Keratinocyte (primary cell): Measurements from ENCODE around the gene AFAP1L2. TPM values are rescaled to one million over a fixed set of nuclear protein-coding genes. Genes with fewer than 3 reads are reported as not detected.

Experiments
- DNase-seq: peaks from one replicate; pipeline ENCODE4 v3.0.0-alpha.2; 2011; ENCODE audit warnings: low read depth, missing footprints, low spot score
- FAIRE-seq: peaks from 2 replicates; lab custom pipeline; 2011; peaks lifted over from hg19 to GRCh38; lab: Jason Lieb, UNC
- H2AFZ ChIP-seq: 2 replicates; pipeline ENCODE4 v1.6.0; 2012; ENCODE audit warnings: low read length, control low read depth, inconsistent platforms; ENCODE audit not compliant: control insufficient read depth
- H3K27ac ChIP-seq: 2 replicates; pipeline ENCODE4 v1.5.1; 2011; ENCODE audit warnings: low read length; ENCODE audit not compliant: control insufficient read depth, insufficient read depth
- H3K27me3 ChIP-seq: 3 replicates; pipeline ENCODE4 v1.6.0; 2011; ENCODE audit warnings: low read length; ENCODE audit not compliant: control insufficient read depth, insufficient read depth; ENCODE audit errors: extremely low read depth
- H3K36me3 ChIP-seq, 2 experiments: 2 replicates in 1 of 2; 3 replicates in 1 of 2; pipeline ENCODE4 v1.5.1; 2011; ENCODE audit warnings: low read length in 2 of 2, mild to moderate bottlenecking in 1 of 2; ENCODE audit not compliant: control insufficient read depth in 2 of 2, insufficient read depth in 2 of 2; ENCODE audit errors: extremely low read depth in 1 of 2
- H3K4me1 ChIP-seq: 3 replicates; pipeline ENCODE4 v1.5.1; 2011; ENCODE audit warnings: low read length; ENCODE audit not compliant: control insufficient read depth, insufficient read depth; ENCODE audit errors: extremely low read depth
- H3K4me2 ChIP-seq: 3 replicates; pipeline ENCODE4 v1.6.0; 2011; ENCODE audit warnings: low read depth, low read length; ENCODE audit not compliant: control insufficient read depth, insufficient read depth; ENCODE audit errors: extremely low read depth
- H3K4me3 ChIP-seq, 3 experiments: fragments of 200-600 bp in 1 of 3; sonication (generic) in 1 of 3; 2 replicates in 2 of 3; 3 replicates in 1 of 3; pipeline ENCODE4 v1.5.1; 2011 to 2016; ENCODE audit warnings: low read length in 3 of 3, mild to moderate bottlenecking in 3 of 3, control low read depth in 2 of 3, inconsistent platforms in 1 of 3, low read depth in 1 of 3, mixed read lengths in 1 of 3, mixed run types in 1 of 3, moderate library complexity in 1 of 3; ENCODE audit not compliant: control insufficient read depth in 2 of 3, insufficient read depth in 2 of 3; ENCODE audit errors: extremely low read depth in 1 of 3
- H3K79me2 ChIP-seq: 2 replicates; pipeline ENCODE4 v1.6.0; 2012; ENCODE audit warnings: low read length; ENCODE audit not compliant: control insufficient read depth, insufficient read depth
- H3K9ac ChIP-seq: 3 replicates; pipeline ENCODE4 v1.6.0; 2011; ENCODE audit warnings: low read length; ENCODE audit not compliant: control insufficient read depth, insufficient read depth; ENCODE audit errors: extremely low read depth
- H3K9me1 ChIP-seq: 3 replicates; pipeline ENCODE4 v1.6.0; 2011; ENCODE audit warnings: low read length; ENCODE audit not compliant: control insufficient read depth, insufficient read depth; ENCODE audit errors: extremely low read depth
- H3K9me3 ChIP-seq: 2 replicates; pipeline ENCODE4 v1.5.1; 2012; ENCODE audit warnings: low read depth, low read length; ENCODE audit not compliant: control insufficient read depth
- H4K20me1 ChIP-seq: 3 replicates; pipeline ENCODE4 v1.6.0; 2011; ENCODE audit warnings: low read length; ENCODE audit not compliant: control insufficient read depth, insufficient read depth; ENCODE audit errors: extremely low read depth
- EZH2 ChIP-seq: IDR thresholded peaks from one replicate; pipeline ENCODE4 v1.6.1; 2012; ENCODE audit warnings: inconsistent platforms, mild to moderate bottlenecking, low read length, moderate library complexity
- dilution Hi-C: fragments of 300-500 bp; cut with MboI; formaldehyde crosslinking; loops from one replicate; pipeline ENCODE4 v1.7.0; 2020; ENCODE audit warnings: low sequenced_read_pairs; ENCODE audit not compliant: extremely low pct_ligation_motif_present
- polyA plus RNA-seq, 5 experiments: library from polyadenylated mRNA; depleted of rRNA in 3 of 5; stranded (reverse) in 3 of 5; stranded (forward) in 1 of 5; unstranded in 1 of 5; fragments of >200 nt; gene quantifications; 1 replicate in 1 of 5; 2 replicates in 3 of 5; 3 replicates in 1 of 5; pipeline versions ENCODE4 v1.2.1 to v1.2.3, GENCODE V29; 2011 to 2012; ENCODE audit warnings: missing spikeins in 2 of 5, low read depth in 1 of 5, low replicate concordance in 1 of 5
- TF ChIP-seq, protein P1 (sequence below), 3 experiments: IDR thresholded peaks in 1 of 3; conservative IDR thresholded peaks in 1 of 3; optimal IDR thresholded peaks in 1 of 3; 2 replicates in 2 of 3; 3 replicates in 1 of 3; pipeline versions ENCODE3 to v1.5.1; 2011; ENCODE audit warnings: low read length in 3 of 3, mild to moderate bottlenecking in 3 of 3, moderate library complexity in 2 of 3, control low read depth in 1 of 3, inconsistent platforms in 1 of 3; ENCODE audit not compliant: insufficient read depth in 2 of 3; ENCODE audit errors: extremely low read depth in 1 of 3

Gene AFAP1L2
- polyA plus RNA-seq, 1 donor (not counting 4 experiments of a cell fraction or from before 2014, with no cell fraction given) = 40.4 TPM

DNA sequence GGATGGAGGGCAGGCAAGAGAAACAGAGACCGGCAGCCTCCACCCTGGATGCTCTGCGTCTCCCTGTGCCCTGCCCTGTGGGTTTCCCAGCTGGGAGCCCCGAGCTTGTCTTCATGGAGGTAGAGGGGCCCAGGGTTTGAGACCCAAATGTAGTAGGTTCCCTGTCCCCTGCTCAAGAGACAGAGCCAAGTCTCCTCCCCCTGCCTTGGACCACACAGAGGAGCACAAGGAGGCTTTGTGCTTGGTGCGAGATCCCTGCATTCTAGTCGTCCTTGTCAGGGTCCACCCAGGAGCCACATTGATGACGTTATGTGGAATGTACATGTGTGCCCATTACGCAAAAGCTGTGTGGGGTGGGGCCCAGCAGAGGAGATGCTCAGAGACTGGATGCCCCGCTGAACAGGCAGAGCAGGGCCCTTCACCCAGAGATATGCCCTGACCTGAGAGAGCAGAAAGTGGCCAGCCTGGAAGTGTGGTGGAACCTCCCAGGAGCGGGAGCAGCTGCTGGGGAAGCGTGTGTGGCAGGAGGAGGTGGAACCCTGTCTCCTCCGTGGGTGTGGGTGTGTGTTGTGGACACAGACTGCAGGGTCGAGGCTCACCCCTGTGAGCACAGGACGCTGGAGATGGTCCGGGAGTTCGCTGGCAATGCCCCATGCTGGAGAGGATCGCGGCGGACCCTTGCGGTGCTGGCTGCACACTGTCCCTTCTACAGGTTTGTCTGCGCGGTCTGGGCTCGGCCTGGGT, 126.0 kb downstream of the AFAP1L2 start:
- Histone ChIP-seq H3K79me2 (no peaks in the 10 kb centered on the region), H3K27ac (no peak overlapping the region), H3K4me2 (no peak overlapping the region), H2AFZ (no peak overlapping the region), H3K36me3 (no peaks in the 10 kb centered on the region), H3K27me3 (no peaks in the 10 kb centered on the region), H3K9ac (no peak overlapping the region), H3K9me1 (no peaks in the 10 kb centered on the region), H3K4me1 (peaks cover 9% of the 10 kb centered on the region), H4K20me1 (no peaks in the 10 kb centered on the region), H3K4me3 (no peak overlapping the region), H3K9me3 (no peaks in the 10 kb centered on the region)
- dilution Hi-C loops = no loop called here
- no peak for DNase-seq
- TF ChIP-seq, protein P1, sequence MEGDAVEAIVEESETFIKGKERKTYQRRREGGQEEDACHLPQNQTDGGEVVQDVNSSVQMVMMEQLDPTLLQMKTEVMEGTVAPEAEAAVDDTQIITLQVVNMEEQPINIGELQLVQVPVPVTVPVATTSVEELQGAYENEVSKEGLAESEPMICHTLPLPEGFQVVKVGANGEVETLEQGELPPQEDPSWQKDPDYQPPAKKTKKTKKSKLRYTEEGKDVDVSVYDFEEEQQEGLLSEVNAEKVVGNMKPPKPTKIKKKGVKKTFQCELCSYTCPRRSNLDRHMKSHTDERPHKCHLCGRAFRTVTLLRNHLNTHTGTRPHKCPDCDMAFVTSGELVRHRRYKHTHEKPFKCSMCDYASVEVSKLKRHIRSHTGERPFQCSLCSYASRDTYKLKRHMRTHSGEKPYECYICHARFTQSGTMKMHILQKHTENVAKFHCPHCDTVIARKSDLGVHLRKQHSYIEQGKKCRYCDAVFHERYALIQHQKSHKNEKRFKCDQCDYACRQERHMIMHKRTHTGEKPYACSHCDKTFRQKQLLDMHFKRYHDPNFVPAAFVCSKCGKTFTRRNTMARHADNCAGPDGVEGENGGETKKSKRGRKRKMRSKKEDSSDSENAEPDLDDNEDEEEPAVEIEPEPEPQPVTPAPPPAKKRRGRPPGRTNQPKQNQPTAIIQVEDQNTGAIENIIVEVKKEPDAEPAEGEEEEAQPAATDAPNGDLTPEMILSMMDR (optimal IDR thresholded peaks at IDR 0.05 in 1 of 3, IDR thresholded peaks at IDR 0.05 in 1 of 3, conservative IDR thresholded peaks at IDR 0.05 in 1 of 3; ENCODE audit: extremely low read depth in 1 of 3, insufficient read depth in 2 of 3, low read length in 3 of 3) = no peak
- TF ChIP-seq EZH2 = no peak
- no peak for FAIRE-seq

DNA sequence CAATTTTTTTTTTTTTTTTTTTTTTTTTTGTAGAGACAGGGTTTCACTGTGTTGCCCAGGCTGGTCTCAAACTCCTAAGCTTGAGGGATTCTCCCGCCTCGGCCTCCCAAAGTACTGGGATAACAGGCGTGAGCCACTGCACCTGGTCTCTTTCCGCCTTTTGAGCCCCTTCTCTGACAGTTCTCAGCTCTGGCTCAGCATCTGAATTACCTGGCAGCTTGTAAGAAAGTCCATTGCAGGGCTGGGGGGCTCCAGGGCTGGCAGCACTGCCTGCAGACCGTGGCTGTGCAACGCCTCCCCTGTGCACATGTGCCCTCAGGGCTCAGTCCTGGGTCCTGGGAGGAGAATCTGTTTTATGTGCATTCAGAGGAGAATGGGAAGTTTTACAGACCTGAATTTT, 127.6 kb downstream of the AFAP1L2 start:
- no peak overlapping the region for H3K27ac ChIP-seq
- no peak overlapping the region for H3K4me3 ChIP-seq
- H3K9ac ChIP-seq = no peak overlapping the region
- DNase-seq = no peak
- H3K27me3 ChIP-seq = no peaks in the 10 kb centered on the region
- TF ChIP-seq EZH2 = no peak
- TF ChIP-seq, protein P1 (optimal IDR thresholded peaks at IDR 0.05 in 1 of 3, IDR thresholded peaks at IDR 0.05 in 1 of 3, conservative IDR thresholded peaks at IDR 0.05 in 1 of 3; ENCODE audit: extremely low read depth in 1 of 3, insufficient read depth in 2 of 3, low read length in 3 of 3) = no peak
- H4K20me1 ChIP-seq = no peaks in the 10 kb centered on the region
- H3K9me3 ChIP-seq = no peaks in the 10 kb centered on the region
- H3K4me1 ChIP-seq = peaks cover 18% of the 10 kb centered on the region
- no peaks in the 10 kb centered on the region for H3K9me1 ChIP-seq
- dilution Hi-C loops = no loop called here
- no peak for FAIRE-seq
- H2AFZ ChIP-seq = no peak overlapping the region
- no peaks in the 10 kb centered on the region for H3K36me3 ChIP-seq
- no peaks in the 10 kb centered on the region for H3K79me2 ChIP-seq
- no peak overlapping the region for H3K4me2 ChIP-seq
